NCI-H526 treated with DMSO at 0.1 percent for 48 hours (cell line): ENCODE data around the gene WDR45.

ENCODE experiments used
- DNase-seq: peaks from one replicate; lab custom pipeline; 2025; lab: John Stamatoyannopoulos, UW

WDR45 gene

DNA sequence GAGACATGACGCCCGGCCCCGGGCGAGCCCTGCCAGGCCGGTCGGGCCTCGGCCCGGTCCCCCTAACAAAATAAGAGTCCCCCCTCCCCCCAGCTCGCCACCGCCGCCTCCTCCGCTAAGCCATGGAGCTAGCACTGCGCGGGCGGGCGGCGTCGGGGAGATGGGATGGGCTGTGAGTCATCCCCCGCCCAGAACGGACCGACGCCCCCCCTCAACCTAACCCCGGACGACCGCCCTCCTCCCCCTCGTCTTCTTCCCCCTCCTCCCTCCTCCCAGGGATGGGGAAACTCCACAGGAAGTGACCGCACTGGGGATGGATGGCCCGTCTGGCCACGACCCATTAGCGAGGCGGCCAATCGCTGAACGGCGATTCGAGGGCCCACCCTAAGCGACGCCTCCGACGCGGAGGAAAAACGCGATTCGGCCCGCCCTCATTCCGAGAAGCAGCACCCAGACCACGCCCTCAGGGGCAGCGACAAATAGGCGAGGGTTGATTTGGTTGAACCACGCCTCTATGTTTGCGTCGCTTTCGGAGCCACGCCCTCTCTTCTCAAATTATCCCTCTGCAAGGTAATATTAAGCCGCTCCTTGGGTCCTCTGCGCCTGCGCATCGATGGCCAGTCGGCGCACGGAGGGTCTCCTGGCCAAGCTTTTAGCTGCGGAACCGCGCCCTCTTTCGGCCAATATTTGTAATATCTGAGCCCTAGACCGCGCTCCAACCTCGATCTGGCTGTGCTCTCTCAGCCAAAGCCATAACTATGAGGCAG, 36.3 kb downstream of the WDR45 start, which contains the start of gene TFE3:
TFE3 (minus strand) TSS at position 138 of the 767 bp plus-strand sequence; CDS start at position 7, 131 bp downstream.
- DNase-seq = peak; percentile 97

- DNase-seq = no peak
These were observed 37.0 kb downstream of the WDR45 start for GRCh38 chrX:49042581-49043219.

DNA sequence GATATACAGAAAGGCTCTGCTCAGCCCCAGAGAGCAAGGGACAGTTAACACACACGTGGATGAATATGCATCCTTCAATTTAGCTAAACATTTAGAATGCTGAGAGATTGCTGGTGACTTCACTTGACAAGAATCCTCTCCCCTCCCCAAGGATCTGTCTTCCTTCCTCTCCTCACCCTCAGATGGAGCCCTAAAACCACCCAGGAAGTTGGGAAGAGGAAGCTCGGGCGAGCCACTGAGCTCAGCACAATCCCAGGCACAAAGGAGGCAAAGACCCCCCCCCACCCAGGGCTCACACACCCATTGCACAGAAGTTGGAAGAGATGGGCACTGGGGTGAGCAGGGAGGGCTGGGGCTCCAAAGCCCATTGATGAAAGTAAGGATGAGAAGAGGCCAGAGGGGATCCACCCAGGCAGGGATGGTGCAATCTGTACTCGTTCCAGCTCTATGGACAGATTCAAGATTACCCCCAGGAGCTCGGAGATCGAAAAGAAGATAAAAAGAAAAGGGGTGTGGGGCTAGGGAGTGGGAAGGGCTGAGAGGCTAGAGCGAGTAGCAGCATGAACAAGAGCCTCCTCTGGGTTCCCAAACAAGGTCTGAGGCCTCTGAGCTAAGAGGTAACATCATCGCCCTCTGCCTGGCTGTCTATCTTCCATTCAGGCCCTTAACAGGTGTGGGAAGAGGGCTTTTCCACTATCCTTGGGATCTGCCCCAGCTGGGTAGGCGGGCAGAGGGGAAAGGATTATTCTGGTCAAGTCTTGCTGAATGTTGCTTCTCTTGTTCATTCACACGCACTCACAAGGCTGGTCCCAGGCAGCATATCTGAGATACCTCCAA, 37.7 kb downstream of the WDR45 start:
- DNase-seq = no peak

- no peak for DNase-seq
These were observed 39.2 kb downstream of the WDR45 start for GRCh38 chrX:49040376-49040955.

DNA sequence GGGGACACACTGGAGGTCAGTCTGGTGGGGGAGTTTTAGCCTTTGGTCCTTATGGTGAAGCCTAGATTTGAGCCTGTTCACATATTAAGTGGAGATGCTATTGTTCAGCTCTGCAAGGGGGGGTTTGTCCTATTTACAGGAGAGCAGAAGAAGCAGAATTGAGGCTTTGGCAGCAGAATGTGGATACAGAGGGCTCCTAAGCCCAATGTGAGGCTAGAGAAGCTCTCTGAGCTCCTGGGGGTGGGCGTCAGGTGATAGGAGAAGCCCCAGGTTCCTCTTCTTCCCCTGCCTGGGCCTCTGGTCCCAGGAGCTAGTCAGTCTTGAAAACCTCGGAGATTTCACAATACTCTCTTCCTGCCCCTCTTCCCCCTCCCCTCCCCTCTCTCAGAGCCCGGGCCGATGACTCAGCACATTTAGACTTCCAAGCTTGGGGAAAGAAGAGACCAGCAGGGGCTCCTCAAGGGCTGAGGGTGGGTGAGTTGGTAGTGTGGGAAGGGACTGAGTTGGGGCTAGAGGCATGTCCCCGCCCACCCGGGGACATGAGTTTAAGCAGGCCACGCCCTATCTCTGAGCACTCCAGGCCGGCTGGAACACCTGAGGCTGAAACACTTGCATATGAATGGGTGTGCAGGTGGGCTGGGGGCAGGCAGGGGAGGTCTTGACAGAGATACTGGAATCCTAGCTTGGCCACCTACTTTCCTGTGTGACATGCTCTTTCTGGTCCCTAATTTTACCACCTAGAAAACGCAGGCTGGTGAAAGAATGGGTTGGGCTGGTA, 39.9 kb downstream of the WDR45 start:
- no peak for DNase-seq

DNA sequence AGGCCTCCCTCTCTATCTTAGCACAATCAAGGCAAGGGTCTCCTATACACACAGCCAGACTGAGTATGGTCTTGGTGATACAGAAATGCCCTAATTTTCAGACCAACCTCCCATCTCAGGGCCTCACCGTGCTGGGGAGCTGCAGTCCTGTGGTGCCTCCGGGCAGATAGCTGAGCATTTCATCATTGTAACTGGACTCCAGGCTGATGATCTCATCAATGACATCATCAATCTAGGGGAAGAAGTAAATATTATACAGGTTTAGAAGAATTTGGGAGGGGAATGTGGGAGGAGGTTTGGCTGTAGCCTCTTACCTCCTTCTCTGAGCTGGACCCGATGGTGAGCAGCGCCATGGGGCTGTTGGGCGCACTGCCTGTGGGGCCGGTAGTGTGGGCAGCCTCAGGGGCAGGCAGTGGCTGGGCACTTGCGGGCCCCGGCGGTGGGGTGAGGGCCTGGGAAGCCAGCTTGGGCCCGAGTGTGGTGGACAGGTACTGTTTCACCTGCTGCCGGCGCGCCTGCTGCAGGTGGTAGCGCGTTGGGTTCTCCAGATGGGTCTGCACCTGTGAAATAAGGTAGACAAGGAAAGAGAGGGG, 41.7 kb downstream of the WDR45 start:
- DNase-seq = no peak

- DNase-seq = no peak
These were observed 49.4 kb downstream of the WDR45 start for GRCh38 chrX:49030283-49030682.

- no peak for DNase-seq
These were observed 49.8 kb downstream of the WDR45 start for GRCh38 chrX:49029876-49030275.
